Heart left ventricle (tissue), 16 donors: ENCODE measurements around the gene PAFAH1B2. TPM values are rescaled to one million over a fixed set of nuclear protein-coding genes. Genes with fewer than 3 reads are reported as not detected.

Experiments used
- ATAC-seq, 4 donors: fragments of 200-7000 bp; cut with Tn5 transposase; one replicate each; pipeline ENCODE4 v1.9.1; 2020 to 2022; ENCODE audit warnings: moderate library complexity in 4 of 4, mild to moderate bottlenecking in 3 of 4, moderate number of reproducible peaks in 1 of 4
- DNase-seq, 5 donors: peaks; one replicate each; pipeline ENCODE4 v3.0.0-alpha.2; 2020
- H3K27ac ChIP-seq, 12 donors: fragments of 200-600 bp; sonication (generic) in 4 of 12; one replicate each; pipeline versions ENCODE4 v1.5.0 to v1.8.0; 2016 to 2022; ENCODE audit warnings: mild to moderate bottlenecking in 2 of 12
- H3K27me3 ChIP-seq, 9 donors: fragments of 200-600 bp; sonication (generic) in 2 of 9; one replicate each; pipeline versions ENCODE4 v1.5.1 to v1.8.0; 2016 to 2022; ENCODE audit warnings: mild to moderate bottlenecking in 3 of 9
- H3K36me3 ChIP-seq, 9 donors: fragments of 200-600 bp; sonication (generic) in 2 of 9; one replicate each; pipeline versions ENCODE4 v1.5.0 to v1.8.0; 2018 to 2022; ENCODE audit warnings: mild to moderate bottlenecking in 2 of 9
- H3K4me1 ChIP-seq, 12 donors: fragments of 200-600 bp; sonication (generic) in 4 of 12; one replicate each; pipeline versions ENCODE4 v1.5.0 to v1.8.0; 2016 to 2022; ENCODE audit warnings: mild to moderate bottlenecking in 3 of 12
- H3K4me3 ChIP-seq, 12 donors: fragments of 200-600 bp; sonication (generic) in 4 of 12; one replicate each; pipeline versions ENCODE4 v1.5.0 to v1.8.0; 2017 to 2022; ENCODE audit warnings: mild to moderate bottlenecking in 9 of 12, moderate library complexity in 4 of 12
- H3K9me3 ChIP-seq, 12 donors: fragments of 200-600 bp; sonication (generic) in 4 of 12; one replicate each; pipeline versions ENCODE4 v1.5.0 to v1.8.0; 2016 to 2022; ENCODE audit warnings: mild to moderate bottlenecking in 1 of 12
- CTCF ChIP-seq, 12 donors: fragments of 200-600 bp; sonication (generic) in 4 of 12; IDR thresholded peaks; one replicate each; pipeline versions ENCODE4 v1.5.0 to v1.8.0; 2018 to 2022; ENCODE audit warnings: antibody characterized with exemption in 12 of 12, mild to moderate bottlenecking in 5 of 12
- POLR2A ChIP-seq, 2 donors: fragments of 450-650 bp; IDR thresholded peaks; one replicate each; pipeline ENCODE4 v1.6.1; 2017; ENCODE audit warnings: antibody characterized with exemption in 2 of 2, mild to moderate bottlenecking in 2 of 2, moderate library complexity in 2 of 2
- WGBS, 4 donors: extraction: QIAGEN DNeasy Blood & Tissue Kit in 2 of 4; methylation state at CpG; one replicate each; pipeline versions ENCODE4 v1.1.5 to v1.1.7; 2013 to 2018; 5-methylcytosine and 5-hydroxymethylcytosine counted together
- intact Hi-C, 10 donors: fragments of 100-400 bp; cut with DNase I; formaldehyde crosslinking; loops; one replicate each; pipeline versions ENCODE4 v1.11.1 to v1.14.2; 2022
- polyA plus RNA-seq, 2 donors: library from polyadenylated mRNA; stranded (reverse); fragments of 200-250 nt; gene quantifications; one replicate each; pipeline ENCODE4 v1.2.3, GENCODE V29; 2013
- total RNA-seq, 9 donors: library from RNA; depleted of rRNA in 2 of 9; stranded (reverse); fragments of >200 nt in 2 of 9; fragmentation: NEBNext Ultra II Directional in 3 of 9; extraction: Animal tissue kit (Norgen Biotek cat#: 25700) in 3 of 9; gene quantifications; one replicate each; pipeline versions ENCODE4 v1.1.0 to v1.2.4, GENCODE V29; 2016 to 2023
- donor health status: ischemic (EF 13 %, LVEDD 7.1; RV severe dilation, severe dysfunction).
- donor health status: healthy with polysubstance abuse.
- donor health status: DM: no; HTN: yes; CAD: no.
- donor health status: DM: no; HTN: no; CAD: no.
- donor health status: ischemic (EF 25% LVEDD 6.9; RV normal size, moderate dysfunction).
- donor health status: ischemic (EF 25% LVEDD 5.7; RV mildly dilated, moderate dysfunction).
- donor health status: healthy.
- donor health status: DM: yes; HTN: yes; CAD: no.
- donor health status: ischemic (EF 35%, LVEDD 5.7; RV mildly dilated, moderate dysfunction).
- donor health status: nonischemic (EF 11% LVEDD 7.7; RV severe dilation, severe dysfunction).
- donor health status: DM: yes; HTN: yes; CAD: no.
- donor health status: PGD.
- donor health status: ischemic (EF 29% LVEDD 5.4; RV normal size, mild dysfunction).
- donor health status: nonischemic (EF 23%, LVEDD 6.1; RV moderate dilation, normal function).

The PAFAH1B2 gene
- total and polyA plus RNA-seq, 11 donors: 16.7 to 81.1 (median 65.6) TPM

GRCh38 chr11:117160826-117161225 is 16.7 kb downstream of the PAFAH1B2 start:
- H3K36me3 ChIP-seq: peaks cover 0 to 96% (median 75%) of the 10 kb centered on the region in 9 donors
- TF ChIP-seq POLR2A (IDR thresholded peaks at IDR 0.05) (no peak), CTCF (IDR thresholded peaks at IDR 0.05) (no peak)
- no peaks in the 10 kb centered on the region for H3K9me3 ChIP-seq
- H3K27ac ChIP-seq: no peak overlapping the region
- DNase-seq (no peak), ATAC-seq (no peak)
- no peak overlapping the region for H3K4me3 ChIP-seq
- intact Hi-C loops: no loop called here
- H3K27me3 ChIP-seq: no peaks in the 10 kb centered on the region
- 62 to 79% (median 71%) methylated on average over 2 of the region's 2 CpGs for WGBS, 4 donors
- peaks cover 0 to 34% (median 9%) of the 10 kb centered on the region in 12 donors for H3K4me1 ChIP-seq

DNA sequence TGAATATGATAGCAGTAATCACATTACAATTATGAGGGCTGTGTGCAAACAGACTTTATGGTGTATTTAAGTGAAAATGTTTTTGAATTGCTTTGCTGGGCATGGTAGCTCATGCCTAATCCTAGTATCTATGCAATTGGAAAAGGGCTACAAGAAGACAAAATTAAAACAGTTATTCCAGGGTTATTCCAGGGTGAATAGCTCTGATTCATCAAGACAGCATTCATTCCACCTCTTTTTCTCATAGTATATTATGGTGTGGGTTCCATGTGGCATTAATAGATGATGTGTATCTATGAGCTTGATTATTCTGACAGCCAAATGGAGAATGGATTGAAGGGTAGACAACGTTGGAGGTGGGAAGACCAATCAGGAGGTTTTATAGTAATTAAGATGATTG is 22.4 kb downstream of the PAFAH1B2 start:
- Histone ChIP-seq H3K4me1 (peaks cover 0 to 10% (median 3%) of the 10 kb centered on the region in 12 donors), H3K27ac (no peak overlapping the region), H3K36me3 (peaks cover 0 to 100% (median 98%) of the 10 kb centered on the region in 9 donors), H3K9me3 (no peaks in the 10 kb centered on the region), H3K27me3 (no peaks in the 10 kb centered on the region), H3K4me3 (no peak overlapping the region)
- ATAC-seq: no peak
- DNase-seq: no peak
- TF ChIP-seq POLR2A (IDR thresholded peaks at IDR 0.05) (no peak), CTCF (IDR thresholded peaks at IDR 0.05) (no peak)
- intact Hi-C loops: no loop called here
- 64 to 76% (median 69%) methylated on average over 1 of the region's 1 CpG for WGBS, 4 donors

- DNase-seq: no peak
- no peaks in the 10 kb centered on the region for H3K9me3 ChIP-seq
- H3K36me3 ChIP-seq: peaks cover 0 to 72% (median 65%) of the 10 kb centered on the region in 9 donors
- WGBS, 4 donors: 74 to 87% (median 79%) methylated on average over 2 of the region's 2 CpGs
- no peak overlapping the region for H3K27ac ChIP-seq
- peaks cover 0 to 32% (median 23%) of the 10 kb centered on the region in 12 donors for H3K4me1 ChIP-seq
- no peaks in the 10 kb centered on the region for H3K27me3 ChIP-seq
- TF ChIP-seq POLR2A (IDR thresholded peaks at IDR 0.05): no peak
- ATAC-seq: no peak
- H3K4me3 ChIP-seq: no peak overlapping the region
- intact Hi-C loops: no loop called here
These were observed 25.6 kb downstream of the PAFAH1B2 start for GRCh38 chr11:117169736-117170135.

DNA sequence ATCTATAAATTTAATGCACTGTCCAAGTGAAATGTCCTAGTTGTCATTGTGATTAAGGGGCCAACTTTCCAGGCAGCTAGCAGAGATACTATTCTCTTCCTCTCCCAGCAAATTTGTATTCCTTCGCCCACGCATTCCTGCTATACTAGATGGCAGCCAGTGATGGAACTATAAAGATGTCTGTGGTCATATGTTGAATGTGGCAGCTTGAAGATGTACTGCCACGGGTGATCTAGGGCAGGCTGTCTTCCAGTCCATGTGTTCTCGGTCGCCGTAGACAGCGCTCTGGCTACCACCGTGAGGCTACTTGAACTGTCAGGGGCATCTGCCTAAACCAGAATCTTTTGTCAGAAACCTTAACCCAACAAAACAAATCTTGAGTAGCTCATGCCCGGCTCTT is 26.1 kb downstream of the PAFAH1B2 start:
- Histone ChIP-seq H3K4me3 (no peak overlapping the region), H3K9me3 (no peaks in the 10 kb centered on the region), H3K4me1 (peaks cover 0 to 34% (median 23%) of the 10 kb centered on the region in 12 donors), H3K27ac (no peak overlapping the region), H3K27me3 (no peaks in the 10 kb centered on the region), H3K36me3 (peaks cover 0 to 67% (median 61%) of the 10 kb centered on the region in 9 donors)
- no peak for TF ChIP-seq POLR2A (IDR thresholded peaks at IDR 0.05)
- TF ChIP-seq CTCF (IDR thresholded peaks at IDR 0.05): no peak
- ATAC-seq (no peak), DNase-seq (no peak)
- WGBS, 4 donors: 78 to 85% (median 79%) methylated on average over 9 of the region's 9 CpGs
- intact Hi-C loops: no loop called here

DNA sequence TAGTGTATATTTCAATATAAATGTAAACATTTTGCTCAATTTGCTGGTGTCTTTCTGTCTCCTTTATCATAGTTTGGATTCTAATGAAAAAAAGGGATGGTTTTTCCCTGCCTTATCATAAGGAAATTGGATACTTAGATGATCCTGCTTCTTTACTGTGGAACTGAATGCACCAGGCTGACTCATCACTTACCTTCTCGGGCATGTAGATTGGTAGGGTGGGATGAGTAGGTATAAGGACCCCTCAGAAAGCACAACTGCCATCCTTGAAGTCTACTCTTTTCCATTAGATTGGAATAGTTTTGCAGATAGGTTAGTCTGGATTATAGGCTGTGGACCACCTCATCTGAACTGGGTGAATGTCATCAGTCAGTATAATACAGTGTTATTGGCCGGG is 26.9 kb downstream of the PAFAH1B2 start:
- H3K4me3 ChIP-seq: no peak overlapping the region
- H3K27ac ChIP-seq: peak overlapping the region in 6 of 12 donors; percentile 11 to 86 (median 36)
- peaks cover 0 to 34% (median 23%) of the 10 kb centered on the region in 12 donors for H3K4me1 ChIP-seq
- H3K36me3 ChIP-seq: peaks cover 0 to 59% (median 53%) of the 10 kb centered on the region in 9 donors
- 89 to 98% (median 94%) methylated on average over 2 of the region's 2 CpGs for WGBS, 4 donors
- DNase-seq (no peak), ATAC-seq (peak in 1 of 4 donors; percentile 3)
- H3K27me3 ChIP-seq: no peaks in the 10 kb centered on the region
- no peak for TF ChIP-seq POLR2A (IDR thresholded peaks at IDR 0.05)
- TF ChIP-seq CTCF (IDR thresholded peaks at IDR 0.05): no peak
- intact Hi-C loops: no loop called here
- no peaks in the 10 kb centered on the region for H3K9me3 ChIP-seq
